Activated naive CD8-positive, alpha-beta T cell treated with anti-CD3 and anti-CD28 coated beads, Interleukin-2, amount 10 ng/mL, durations not matched to agents 7 days and 5 days (primary cell): ENCODE measurements around the gene HOXB8. TPM values are rescaled to one million over a fixed set of nuclear protein-coding genes. Genes with fewer than 3 reads are reported as not detected.

Experiments used
- ATAC-seq: fragments of 150-1000 bp; cut with Tn5 transposase; one replicate; pipeline ENCODE4 v1.10.0; 2021; ENCODE audit warnings: low read depth, moderate library complexity
- POLR2A ChIA-PET: fragments of 350-600 bp; sonication (Branson Sonifier 250); formaldehyde crosslinking; loops from one replicate; lab custom pipeline; 2021; ENCODE audit warnings: antibody characterized with exemption; lab: Charles Lee
- DNase-seq: peaks from one replicate; pipeline ENCODE4 v3.0.0; 2021
- H3K27ac Mint-ChIP-seq: one replicate; pipeline ENCODE4 v1.8.0; 2022; ENCODE audit warnings: mild to moderate bottlenecking, mixed read lengths
- H3K27me3 Mint-ChIP-seq: one replicate; pipeline ENCODE4 v1.8.0; 2022; ENCODE audit warnings: mild to moderate bottlenecking, moderate library complexity, mixed read lengths
- H3K36me3 Mint-ChIP-seq: one replicate; pipeline ENCODE4 v1.8.0; 2021; ENCODE audit warnings: mild to moderate bottlenecking, mixed read lengths
- H3K4me1 Mint-ChIP-seq: one replicate; pipeline ENCODE4 v1.8.0; 2021; ENCODE audit warnings: mixed read lengths
- H3K4me3 Mint-ChIP-seq: one replicate; pipeline ENCODE4 v1.8.0; 2022; ENCODE audit warnings: mild to moderate bottlenecking, moderate library complexity, mixed read lengths
- H3K9me3 Mint-ChIP-seq: one replicate; pipeline ENCODE4 v1.8.0; 2021; ENCODE audit warnings: mixed read lengths
- total RNA-seq, 2 experiments: library from RNA; stranded (reverse); gene quantifications; one replicate each; pipeline ENCODE4 v1.2.3, GENCODE V29; 2021

HOXB8 gene
- total RNA-seq, 2 experiments from 2014 or later, result not detected

DNA sequence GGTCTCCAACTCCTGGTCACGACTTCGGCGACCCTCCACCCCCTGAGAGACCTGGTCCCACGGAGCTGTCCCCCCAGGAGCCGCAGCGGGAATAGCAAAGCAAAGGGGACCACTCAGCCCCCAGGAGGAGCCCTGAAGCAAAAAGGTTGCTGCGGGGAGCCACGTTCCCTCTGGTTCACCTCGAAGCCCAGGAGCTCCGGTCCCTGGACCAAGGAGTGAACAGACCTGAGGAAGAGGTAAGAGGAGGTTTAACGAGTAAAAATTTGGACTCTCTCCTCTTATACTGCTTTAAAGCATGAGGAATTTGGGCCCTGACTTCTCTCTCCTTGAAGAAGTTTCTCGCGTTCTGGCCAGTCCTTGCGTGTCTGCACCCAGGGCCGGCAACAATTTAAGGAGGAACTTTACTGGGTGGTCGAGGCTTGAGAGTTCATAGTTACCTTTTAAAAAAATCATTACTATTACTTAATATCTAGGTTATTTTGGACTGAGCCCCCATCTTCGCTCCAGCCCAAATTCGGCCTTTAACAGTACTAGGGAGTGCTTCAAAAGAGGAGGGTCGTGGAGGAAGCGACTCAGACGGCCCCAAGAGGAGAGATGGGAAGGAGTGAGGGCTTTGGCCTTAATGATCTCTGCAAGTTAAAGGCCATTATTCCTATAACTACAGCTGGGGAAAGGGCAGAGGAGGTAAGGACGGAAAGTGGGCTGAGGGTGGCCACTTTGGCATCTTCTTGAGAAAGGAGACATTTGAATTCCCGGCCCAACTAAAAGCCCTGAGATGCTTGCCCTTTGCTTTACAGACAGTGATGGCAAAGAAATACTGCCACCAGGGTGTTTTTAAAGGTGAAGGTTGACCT lies 28.0 kb upstream of the HOXB8 start:
- ATAC-seq, result no peak
- Mint-ChIP-seq H3K9me3 (no peaks in the 10 kb centered on the region), H3K27ac (no peak overlapping the region), H3K27me3 (peaks cover 87% of the 10 kb centered on the region), H3K36me3 (peaks cover 3% of the 10 kb centered on the region), H3K4me3 (no peak overlapping the region), H3K4me1 (peaks cover 21% of the 10 kb centered on the region)
- POLR2A ChIA-PET, result no interaction called here
- DNase-seq, result no peak

DNA sequence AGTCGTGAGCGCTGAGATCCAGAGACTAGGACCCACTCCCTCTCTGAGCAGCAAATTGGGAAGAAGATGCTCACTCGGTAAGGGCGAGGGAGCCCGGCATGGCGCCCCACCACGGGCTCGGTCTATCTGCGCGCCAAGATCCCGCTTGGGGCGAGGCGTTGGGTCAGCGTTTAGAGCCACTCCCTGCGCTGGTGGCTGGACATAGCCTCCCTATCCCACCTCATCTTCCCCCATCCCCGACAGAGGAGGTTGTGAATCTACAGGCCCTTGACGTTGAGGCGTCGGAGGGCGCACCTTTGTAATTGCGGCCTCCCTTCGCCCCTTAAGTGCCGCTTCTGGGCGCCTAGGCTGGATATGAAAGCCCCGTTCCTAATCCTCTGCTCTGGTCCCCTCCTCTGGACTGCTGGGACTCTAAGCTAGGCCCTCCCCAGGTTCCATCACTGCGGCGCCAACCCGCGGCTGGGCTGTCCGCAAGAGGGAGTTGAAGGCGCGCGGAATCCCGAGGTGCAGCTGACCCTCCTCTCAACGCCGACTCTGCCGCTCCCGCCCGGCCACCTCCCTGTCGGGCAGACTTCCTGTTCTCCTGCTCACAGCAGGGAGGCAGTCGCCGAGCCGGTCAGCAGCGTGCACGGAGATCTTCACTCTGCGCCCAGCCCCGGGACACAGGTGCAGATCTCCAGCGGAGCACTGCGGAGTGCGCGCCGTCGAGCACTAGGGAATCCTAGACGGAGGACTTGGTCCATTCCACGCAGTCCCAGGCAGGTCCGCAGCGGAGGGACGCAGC lies 27.2 kb upstream of the HOXB8 start:
- H3K27ac Mint-ChIP-seq, result no peak overlapping the region
- peaks cover 89% of the 10 kb centered on the region for H3K27me3 Mint-ChIP-seq
- H3K9me3 Mint-ChIP-seq, result no peaks in the 10 kb centered on the region
- no peak for ATAC-seq
- peaks cover 3% of the 10 kb centered on the region for H3K36me3 Mint-ChIP-seq
- POLR2A ChIA-PET, result no interaction called here
- H3K4me1 Mint-ChIP-seq, result peaks cover 18% of the 10 kb centered on the region
- no peak for DNase-seq
- peak overlapping the region; percentile 26 for H3K4me3 Mint-ChIP-seq

DNA sequence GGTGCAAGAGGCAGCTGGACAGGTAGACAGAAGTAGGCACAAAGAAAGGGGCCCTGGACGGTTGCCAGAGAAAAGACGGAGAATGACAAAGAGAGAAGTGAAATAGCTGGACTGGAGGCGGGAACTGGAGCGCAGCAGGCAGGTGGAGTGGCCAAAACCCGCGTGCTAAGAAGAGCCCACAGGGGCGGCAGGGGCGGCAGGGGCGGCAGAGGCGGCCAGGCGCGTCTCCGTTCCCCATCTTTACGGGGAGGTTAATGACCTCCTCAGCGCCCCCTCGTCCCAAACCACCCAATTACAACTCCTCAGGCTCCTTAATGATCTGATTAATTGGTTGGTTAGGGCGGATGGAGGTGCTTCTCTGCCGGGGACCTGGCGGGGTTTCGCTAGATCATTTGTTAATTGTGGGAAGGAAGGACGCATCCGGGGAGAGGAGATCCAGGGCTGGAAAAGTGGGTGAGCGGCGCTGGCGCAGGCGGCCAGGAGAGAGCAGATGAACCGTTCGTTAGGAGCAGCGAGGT lies 26.5 kb upstream of the HOXB8 start:
- ATAC-seq (no peak), DNase-seq (no peak)
- Mint-ChIP-seq H3K9me3 (no peaks in the 10 kb centered on the region), H3K4me1 (peaks cover 19% of the 10 kb centered on the region), H3K36me3 (peaks cover 3% of the 10 kb centered on the region), H3K27me3 (peaks cover 95% of the 10 kb centered on the region), H3K27ac (peak overlapping the region; percentile 19), H3K4me3 (no peak overlapping the region)
- POLR2A ChIA-PET, result no interaction called here

DNA sequence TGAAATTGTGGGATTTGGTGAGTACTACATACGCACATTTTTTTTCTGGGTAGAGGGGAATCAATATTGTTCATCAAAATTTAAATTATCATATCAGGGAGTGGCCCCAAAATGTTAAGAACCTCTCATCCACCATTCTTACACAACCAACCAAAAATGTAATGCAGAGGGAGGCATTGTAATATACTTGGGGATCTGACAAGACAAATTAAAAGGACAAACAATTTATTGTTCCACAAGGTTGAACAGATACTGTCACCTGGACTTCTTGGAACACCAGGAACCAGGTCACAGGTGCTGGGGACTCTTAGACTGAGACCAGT lies 25.7 kb upstream of the HOXB8 start:
- no peaks in the 10 kb centered on the region for H3K9me3 Mint-ChIP-seq
- H3K27me3 Mint-ChIP-seq, result peaks cover 96% of the 10 kb centered on the region
- peaks cover 3% of the 10 kb centered on the region for H3K36me3 Mint-ChIP-seq
- no peak overlapping the region for H3K4me3 Mint-ChIP-seq
- no peak for DNase-seq
- no peak overlapping the region for H3K27ac Mint-ChIP-seq
- no peak for ATAC-seq
- H3K4me1 Mint-ChIP-seq, result peaks cover 18% of the 10 kb centered on the region
- POLR2A ChIA-PET, result no interaction called here

DNA sequence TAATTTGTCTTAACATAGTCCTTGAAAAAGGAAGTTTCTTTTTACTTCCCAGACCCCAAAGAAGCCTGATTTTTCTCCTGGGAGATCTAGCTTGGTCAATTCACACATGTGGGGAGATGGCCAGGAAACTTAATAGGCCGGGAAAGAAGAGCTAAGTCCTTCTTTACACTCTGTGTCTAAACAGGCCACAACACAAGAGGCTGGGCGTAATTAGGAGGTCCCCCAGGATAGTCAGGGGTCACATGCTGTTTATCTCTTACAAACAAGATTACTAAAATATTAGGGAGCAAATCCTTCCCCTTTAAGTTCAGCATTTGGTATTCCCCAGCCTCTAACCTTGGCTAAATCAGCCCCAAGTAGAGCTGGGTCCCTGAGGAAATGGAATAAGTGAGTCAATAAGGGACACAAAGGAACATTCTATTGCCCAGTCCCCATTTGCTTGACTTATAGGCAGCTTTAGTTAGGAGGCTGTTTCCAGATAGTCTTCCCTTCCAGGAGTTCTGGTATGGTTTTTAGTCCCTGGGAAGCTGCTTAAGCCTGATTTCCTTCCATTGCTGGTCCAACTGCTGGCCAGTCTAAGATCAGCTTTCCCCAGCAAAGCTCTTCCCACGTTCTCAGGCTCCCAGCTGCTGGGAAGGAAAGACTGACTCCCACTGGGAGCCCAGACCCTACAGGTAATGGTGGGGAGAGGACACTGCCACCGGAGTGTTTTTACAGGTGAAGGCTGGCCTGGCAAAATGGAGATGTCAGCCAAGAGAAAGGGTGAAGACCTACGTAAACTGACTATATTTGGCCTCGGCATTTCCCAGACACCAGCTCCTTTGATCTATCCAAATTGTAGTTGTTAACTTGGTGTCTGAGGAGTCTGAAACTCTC lies 25.1 kb upstream of the HOXB8 start:
- Mint-ChIP-seq H3K4me3 (no peak overlapping the region), H3K9me3 (no peaks in the 10 kb centered on the region), H3K27me3 (peaks cover 96% of the 10 kb centered on the region), H3K27ac (no peak overlapping the region), H3K36me3 (peaks cover 3% of the 10 kb centered on the region), H3K4me1 (peaks cover 16% of the 10 kb centered on the region)
- DNase-seq (no peak), ATAC-seq (no peak)
- POLR2A ChIA-PET, result interaction anchor here (0.5 kb wide), 1 partner anchor 138 kb away, joined by 3 read pairs; no protein-coding TSS in a partner anchor

DNA sequence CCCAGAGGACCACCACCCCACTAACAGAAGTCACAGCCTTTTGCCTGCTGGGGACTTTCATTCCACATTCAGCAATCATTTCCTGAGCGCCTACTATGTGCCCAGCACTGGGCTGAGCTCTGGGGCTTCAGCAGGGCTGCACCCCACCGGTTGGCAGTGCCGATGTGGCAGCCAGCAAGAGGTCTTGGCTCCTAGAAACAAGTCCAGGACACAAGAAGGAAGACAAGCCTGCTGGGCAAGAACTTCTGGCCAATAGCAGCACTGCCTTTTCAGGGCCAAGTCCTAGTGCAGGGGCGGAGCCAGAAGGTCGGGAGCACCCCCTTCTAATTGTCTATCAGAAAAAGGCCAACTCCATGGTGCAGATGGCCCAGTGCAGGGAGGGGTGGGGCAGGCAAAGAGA lies 24.0 kb upstream of the HOXB8 start:
- ATAC-seq, result no peak

DNA sequence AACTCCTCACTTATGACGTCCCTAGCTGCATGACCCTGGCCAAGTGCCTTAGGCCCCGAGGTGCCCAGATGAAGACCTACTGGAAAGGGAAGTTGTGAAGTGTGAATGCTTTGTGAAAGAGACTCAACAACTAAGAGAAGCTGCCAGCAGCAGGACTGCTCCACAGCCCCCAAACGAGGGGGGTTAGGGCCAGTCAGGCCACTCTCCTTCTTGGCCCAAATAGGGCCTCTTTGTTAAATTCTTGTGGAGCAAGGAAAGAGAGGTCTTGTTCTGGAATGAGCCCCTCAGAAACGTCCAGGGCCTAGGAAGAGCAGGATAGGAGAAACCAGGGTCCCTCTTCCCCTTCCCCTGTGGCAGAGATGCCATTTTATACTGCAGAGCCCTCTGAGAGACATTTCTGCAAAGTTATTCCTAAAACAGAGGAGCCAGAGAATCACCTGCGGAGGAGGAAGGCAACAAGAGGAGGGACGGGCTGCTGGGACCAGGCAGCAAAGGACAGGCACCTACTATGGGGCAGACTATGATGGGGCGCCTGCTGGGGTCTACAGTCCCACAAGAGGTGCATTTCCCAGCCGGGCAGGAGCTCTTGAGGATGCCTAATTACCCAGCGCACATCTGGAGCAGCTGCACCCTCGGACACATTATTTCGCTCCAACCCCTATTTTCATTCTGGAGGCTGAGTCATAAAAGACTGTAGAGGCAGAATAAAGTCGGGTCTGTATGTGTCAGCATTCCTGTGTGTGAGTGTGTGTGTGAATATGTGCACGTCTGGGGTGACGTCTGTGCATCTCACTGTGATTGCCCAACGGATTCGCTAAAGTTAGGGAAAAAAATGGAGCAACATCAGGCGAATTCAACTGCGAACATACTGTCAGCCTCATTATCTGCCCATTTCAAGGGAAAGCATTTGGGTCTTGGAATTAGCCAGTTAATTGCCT lies 22.5 kb upstream of the HOXB8 start:
- peaks cover 17% of the 10 kb centered on the region for H3K4me1 Mint-ChIP-seq
- no peak overlapping the region for H3K27ac Mint-ChIP-seq
- DNase-seq (no peak), ATAC-seq (no peak)
- no peaks in the 10 kb centered on the region for H3K9me3 Mint-ChIP-seq
- peaks cover 3% of the 10 kb centered on the region for H3K36me3 Mint-ChIP-seq
- H3K4me3 Mint-ChIP-seq, result no peak overlapping the region
- POLR2A ChIA-PET, result no interaction called here
- H3K27me3 Mint-ChIP-seq, result peaks cover 94% of the 10 kb centered on the region

More for the DNA sequence above, 24.0 kb upstream of the HOXB8 start:
- Mint-ChIP-seq H3K9me3 (no peaks in the 10 kb centered on the region), H3K27ac (no peak overlapping the region), H3K27me3 (peaks cover 96% of the 10 kb centered on the region), H3K36me3 (peaks cover 3% of the 10 kb centered on the region), H3K4me1 (peaks cover 18% of the 10 kb centered on the region), H3K4me3 (no peak overlapping the region)
- POLR2A ChIA-PET, result no interaction called here
- no peak for DNase-seq

DNA sequence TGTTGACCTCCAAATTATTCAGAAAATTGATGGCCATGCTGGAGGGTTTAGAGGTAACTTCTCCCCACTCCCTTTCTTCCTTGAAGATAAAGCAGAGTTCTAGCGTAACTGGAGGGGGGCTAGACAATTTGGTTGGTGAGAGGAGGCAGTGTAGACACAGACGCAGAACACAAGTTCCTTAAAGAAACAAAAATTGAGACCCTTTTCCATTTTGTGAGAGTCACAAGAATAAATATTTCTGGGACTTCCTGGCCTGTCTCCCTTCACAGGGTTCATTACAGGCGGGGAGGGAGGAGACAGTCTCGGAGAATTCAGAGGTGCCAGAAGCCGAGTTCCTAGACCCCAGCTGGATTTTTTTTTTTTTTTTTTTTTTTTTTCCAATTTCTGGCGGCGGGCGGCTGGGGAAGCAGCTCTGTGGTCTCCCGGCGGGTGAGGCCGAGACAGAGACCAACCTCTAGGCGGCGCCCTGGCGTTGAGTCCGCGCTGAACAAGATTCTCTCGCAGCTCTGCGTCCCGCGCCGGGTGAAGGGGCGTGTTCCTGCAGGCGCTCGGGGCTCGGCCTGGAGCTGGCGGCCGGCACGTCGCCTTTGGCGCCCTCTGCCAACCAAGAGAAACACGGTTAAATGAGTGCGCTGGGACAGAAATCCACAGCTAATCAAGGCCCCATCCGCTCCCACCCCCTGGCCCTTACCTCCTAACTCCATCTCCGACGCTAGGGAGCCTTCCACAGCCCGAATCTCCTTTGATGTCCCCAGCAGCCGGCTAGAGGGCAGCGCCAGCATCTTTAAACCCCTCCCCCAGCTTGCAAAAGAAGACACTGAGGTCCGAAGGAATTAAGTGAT lies 21.3 kb upstream of the HOXB8 start:
- DNase-seq, result peak; percentile 83
- Mint-ChIP-seq H3K27me3 (peaks cover 91% of the 10 kb centered on the region), H3K4me3 (peak overlapping the region; percentile 51), H3K4me1 (peaks cover 11% of the 10 kb centered on the region), H3K36me3 (peaks cover under 1% of the 10 kb centered on the region), H3K27ac (no peak overlapping the region), H3K9me3 (no peaks in the 10 kb centered on the region)
- ATAC-seq, result peak; percentile 85
- POLR2A ChIA-PET, result interaction anchor here (0.7 to 1.1 kb wide), 3 partner anchors 11 to 668 kb away, joined by 3 to 6 read pairs (median 4); partner anchors contain the start of gene HOXB9

DNA sequence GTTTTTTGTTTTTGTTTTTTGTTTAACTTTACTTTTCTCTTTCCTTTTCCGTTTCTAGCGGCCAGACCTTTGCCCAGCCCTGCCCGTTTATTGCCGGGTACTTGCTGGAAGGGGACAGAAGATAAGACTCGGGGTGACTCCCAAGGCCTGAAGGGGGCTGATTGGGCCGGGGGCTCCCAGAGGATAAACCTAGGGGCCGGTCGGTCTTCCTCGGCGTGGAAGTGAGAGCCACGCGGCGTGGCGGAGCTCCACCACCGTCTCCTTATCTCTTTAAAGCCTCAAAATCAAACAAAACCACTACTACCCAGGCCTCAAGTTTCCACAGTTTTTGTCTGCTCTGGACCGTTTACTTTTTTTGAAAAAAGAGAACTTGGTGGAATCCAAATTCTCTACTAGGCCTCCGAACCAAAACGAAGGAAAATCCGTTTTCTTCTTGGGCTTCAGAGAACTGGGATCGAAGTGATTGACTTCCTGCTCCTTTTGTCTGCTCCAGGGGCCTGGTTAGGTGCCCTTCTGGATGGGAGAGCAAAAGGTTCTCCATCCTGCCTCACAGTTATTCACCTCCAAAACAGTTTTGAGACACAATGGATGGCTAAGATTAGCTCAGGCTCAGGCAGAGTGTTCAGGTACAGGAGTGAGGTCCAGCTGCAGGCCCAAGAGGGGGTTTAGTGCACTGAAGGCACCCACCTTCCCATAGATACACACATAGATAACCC lies 19.6 kb upstream of the HOXB8 start:
- peaks cover 9% of the 10 kb centered on the region for H3K4me1 Mint-ChIP-seq
- ATAC-seq, result no peak
- no peaks in the 10 kb centered on the region for H3K36me3 Mint-ChIP-seq
- peak overlapping the region; percentile 48 for H3K4me3 Mint-ChIP-seq
- no peak for DNase-seq
- H3K27me3 Mint-ChIP-seq, result peaks cover 95% of the 10 kb centered on the region
- POLR2A ChIA-PET, result no interaction called here
- no peaks in the 10 kb centered on the region for H3K9me3 Mint-ChIP-seq
- H3K27ac Mint-ChIP-seq, result no peak overlapping the region

DNA sequence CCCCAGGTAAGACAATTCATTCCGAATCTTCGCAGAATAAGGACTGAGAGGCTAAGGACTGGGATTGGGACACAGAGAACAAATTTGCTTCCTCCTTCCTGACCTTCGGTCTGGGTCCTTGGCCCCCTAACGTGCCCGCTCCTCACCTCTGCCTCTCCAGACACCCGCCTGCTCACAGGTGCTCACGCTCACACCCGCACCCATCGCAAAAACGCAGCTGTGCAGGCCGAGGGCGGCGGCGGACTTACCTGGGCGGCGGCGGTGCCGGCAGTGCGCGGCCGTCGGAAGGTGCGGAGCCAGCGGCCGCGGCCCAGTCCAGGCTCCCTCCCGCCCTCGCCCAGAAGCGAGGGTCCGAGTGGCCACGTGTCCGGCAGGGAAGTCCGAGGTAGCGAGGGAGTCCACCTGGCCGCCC lies 18.2 kb upstream of the HOXB8 start:
- DNase-seq (peak; percentile 26), ATAC-seq (no peak)
- peaks cover 95% of the 10 kb centered on the region for H3K27me3 Mint-ChIP-seq
- H3K9me3 Mint-ChIP-seq, result no peaks in the 10 kb centered on the region
- no peak overlapping the region for H3K4me3 Mint-ChIP-seq
- peaks cover 12% of the 10 kb centered on the region for H3K4me1 Mint-ChIP-seq
- H3K36me3 Mint-ChIP-seq, result no peaks in the 10 kb centered on the region
- no peak overlapping the region for H3K27ac Mint-ChIP-seq
- POLR2A ChIA-PET, result no interaction called here

DNA sequence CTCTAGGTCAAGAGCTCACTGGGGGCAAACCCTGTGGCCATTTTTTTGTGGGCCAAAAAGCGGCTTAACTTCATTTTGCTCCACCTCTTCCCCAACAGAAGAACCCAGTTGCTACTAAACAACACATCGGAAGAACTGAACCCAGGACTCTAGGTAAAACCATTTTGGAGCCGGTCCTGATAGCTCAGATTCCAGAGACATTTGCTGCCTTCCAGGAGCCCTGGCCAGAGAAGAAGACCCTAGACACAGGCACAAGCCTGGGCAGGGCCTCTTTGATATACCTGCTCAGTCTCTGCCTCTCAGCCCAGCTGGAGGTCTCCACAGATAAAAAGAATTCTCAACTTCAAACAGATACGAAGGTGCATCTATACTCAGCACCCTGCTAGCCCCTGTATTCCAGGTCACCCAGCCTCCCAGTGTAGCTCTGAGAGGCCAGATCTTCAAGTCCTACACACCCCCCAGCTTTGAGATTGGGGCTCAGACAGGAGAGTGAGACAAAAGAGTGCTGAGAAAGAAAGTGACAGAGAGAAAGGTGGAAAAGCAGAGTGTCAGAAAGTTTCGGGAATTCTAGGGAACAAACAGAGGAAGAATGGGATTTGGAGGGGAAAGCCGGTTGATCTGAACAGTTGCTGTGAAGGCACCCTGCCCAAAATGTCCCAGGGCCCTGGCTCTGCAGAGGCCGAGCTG lies 17.6 kb upstream of the HOXB8 start:
- no peak for ATAC-seq
- Mint-ChIP-seq H3K4me3 (no peak overlapping the region), H3K9me3 (no peaks in the 10 kb centered on the region), H3K4me1 (peaks cover 12% of the 10 kb centered on the region), H3K27me3 (peaks cover 95% of the 10 kb centered on the region), H3K27ac (no peak overlapping the region), H3K36me3 (no peaks in the 10 kb centered on the region)
- DNase-seq, result peak; percentile 18
- POLR2A ChIA-PET, result no interaction called here
